Stimulated activated naive CD8-positive, alpha-beta T cell treated with anti-CD3 and anti-CD28 coated beads, Interleukin-15, Interleukin-2, amounts not matched to agents 100 ng/mL and 50 ng/mL, for 24 hours (primary cell): ENCODE data around the gene PODXL.

Experiments
- H3K27ac Mint-ChIP-seq: one replicate; pipeline ENCODE4 v1.8.0; 2021; ENCODE audit warnings: mild to moderate bottlenecking, mixed read lengths
- H3K27me3 Mint-ChIP-seq: one replicate; pipeline ENCODE4 v1.8.0; 2021; ENCODE audit warnings: mixed read lengths
- H3K36me3 Mint-ChIP-seq: one replicate; pipeline ENCODE4 v1.8.0; 2021; ENCODE audit warnings: low read depth, mixed read lengths
- H3K4me1 Mint-ChIP-seq: one replicate; pipeline ENCODE4 v1.8.0; 2021; ENCODE audit warnings: low read depth, mixed read lengths
- H3K4me3 Mint-ChIP-seq: one replicate; pipeline ENCODE4 v1.8.0; 2021; ENCODE audit warnings: mild to moderate bottlenecking, mixed read lengths
- H3K9me3 Mint-ChIP-seq: one replicate; pipeline ENCODE4 v1.8.0; 2021; ENCODE audit warnings: mixed read lengths

Gene PODXL

DNA sequence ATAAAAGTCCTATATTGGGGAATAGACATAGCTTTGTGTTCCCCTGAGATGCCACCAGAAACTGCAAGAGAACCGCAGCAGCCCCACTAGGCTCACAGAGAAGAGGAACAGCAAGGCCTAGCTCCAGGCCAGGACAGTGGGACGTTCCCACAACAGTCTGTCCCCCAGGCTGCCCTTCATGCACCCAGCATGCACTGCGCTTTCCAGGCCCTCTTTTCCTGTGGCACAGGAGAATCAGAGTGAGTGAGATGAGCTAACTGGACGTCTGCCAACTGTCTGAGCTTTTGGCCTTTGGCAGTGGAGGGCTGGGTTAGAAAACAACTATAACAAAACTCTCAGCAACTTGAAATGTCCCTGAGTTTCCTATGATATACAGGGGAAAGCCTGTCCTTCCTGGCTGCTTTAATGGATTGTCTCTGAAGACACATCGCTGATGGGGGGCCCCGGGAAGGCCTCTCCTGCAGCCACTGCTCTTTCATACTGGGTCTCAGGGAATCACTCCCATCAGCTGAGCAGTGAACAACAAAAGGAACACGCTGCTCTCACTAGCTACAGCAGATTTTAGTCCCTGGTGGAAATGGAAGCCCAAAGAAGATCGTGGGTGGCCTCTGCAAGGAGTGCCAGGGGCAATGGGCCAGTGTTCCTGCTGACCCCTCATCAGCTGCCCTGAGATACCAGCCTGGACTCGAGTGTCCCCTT is 53.5 kb downstream of the PODXL start:
- Mint-ChIP-seq H3K27me3 (peaks cover 2% of the 10 kb centered on the region), H3K27ac (no peak overlapping the region)

DNA sequence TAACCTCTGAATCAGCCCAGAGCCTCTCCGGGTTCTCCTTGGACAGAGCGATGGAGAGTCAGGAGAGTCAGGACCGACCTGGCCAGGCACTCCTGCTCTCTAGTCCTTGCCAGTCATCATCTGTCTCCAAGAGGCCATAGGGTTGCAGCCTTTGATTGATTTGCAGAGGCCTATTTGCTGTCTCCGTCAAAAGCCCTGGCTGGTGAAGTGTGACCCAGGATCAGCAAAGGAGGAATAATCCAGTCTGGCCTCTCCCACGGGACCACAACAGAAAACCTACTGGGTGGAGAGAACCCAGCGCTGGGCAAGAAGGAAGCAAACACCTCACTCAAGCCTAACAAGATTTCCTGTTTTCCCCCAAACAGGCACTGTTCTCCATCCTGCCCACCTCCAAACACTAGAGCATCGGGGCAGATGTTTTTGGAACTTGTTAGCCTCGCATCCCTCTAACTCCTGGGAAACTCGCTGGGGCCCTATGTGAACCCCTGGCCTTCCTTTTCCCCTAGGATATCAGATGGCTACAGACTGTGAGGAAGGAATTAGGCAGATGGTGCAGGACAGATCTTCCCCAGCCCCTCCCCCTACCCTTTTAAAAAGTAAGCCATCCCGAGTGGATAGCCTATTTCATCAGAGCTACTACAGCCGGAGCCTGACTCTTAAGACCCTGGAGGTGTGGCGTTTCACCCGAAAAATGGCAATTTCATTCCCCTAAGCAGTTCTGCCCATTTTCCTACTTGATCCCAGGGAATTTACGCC is 54.3 kb downstream of the PODXL start:
- Mint-ChIP-seq H3K9me3 (no peaks in the 10 kb centered on the region), H3K4me3 (no peak overlapping the region), H3K4me1 (peaks cover 30% of the 10 kb centered on the region), H3K36me3 (peaks cover 3% of the 10 kb centered on the region), H3K27ac (no peak overlapping the region), H3K27me3 (no peaks in the 10 kb centered on the region)

More for the DNA sequence above, 53.5 kb downstream of the PODXL start:
- Mint-ChIP-seq H3K9me3 (no peaks in the 10 kb centered on the region), H3K36me3 (no peaks in the 10 kb centered on the region), H3K4me3 (no peak overlapping the region), H3K4me1 (peaks cover 35% of the 10 kb centered on the region)

DNA sequence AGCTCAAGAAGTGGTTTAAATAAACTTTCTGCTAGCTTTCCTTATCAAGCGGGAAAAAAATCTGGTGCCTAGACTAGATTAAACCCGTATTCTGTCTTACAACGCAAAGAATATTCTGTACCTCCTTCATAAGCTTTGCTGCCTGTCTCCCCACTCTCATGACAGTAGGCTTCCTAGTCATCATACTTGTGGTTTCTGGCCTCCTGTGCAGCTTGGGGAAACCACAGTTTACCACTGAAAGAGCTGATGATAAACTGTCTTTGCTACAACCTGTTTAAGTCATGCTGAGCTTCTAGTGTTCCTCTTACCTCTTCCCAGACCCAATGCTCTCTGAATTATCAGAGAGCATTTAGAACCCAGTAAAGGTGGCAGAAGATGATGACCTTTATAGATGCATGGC is 55.0 kb downstream of the PODXL start:
- Mint-ChIP-seq H3K4me1 (peaks cover 30% of the 10 kb centered on the region), H3K9me3 (no peaks in the 10 kb centered on the region), H3K27ac (no peak overlapping the region), H3K36me3 (peaks cover 9% of the 10 kb centered on the region), H3K27me3 (no peaks in the 10 kb centered on the region), H3K4me3 (no peak overlapping the region)

DNA sequence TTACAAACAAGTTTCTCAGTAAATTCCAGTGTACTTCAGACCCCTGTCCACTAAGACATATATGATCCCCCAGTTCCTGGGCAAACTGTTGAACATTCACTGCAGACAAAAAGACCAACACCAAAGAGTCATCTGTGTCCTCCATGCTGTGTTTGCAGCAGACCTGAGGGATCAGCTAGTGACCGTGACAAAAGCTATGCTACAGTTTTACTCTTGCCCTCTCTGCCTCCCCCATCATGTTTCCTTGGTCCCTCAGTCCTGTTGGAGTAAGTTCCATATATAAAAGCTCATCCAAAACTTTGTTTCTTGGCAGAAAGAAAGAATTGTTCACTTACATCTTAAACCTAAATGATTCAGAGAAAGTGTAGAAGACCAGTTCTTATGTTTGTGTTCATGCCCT is 56.1 kb downstream of the PODXL start:
- H3K27ac Mint-ChIP-seq = no peak overlapping the region
- no peaks in the 10 kb centered on the region for H3K9me3 Mint-ChIP-seq
- peaks cover 12% of the 10 kb centered on the region for H3K36me3 Mint-ChIP-seq
- peaks cover 30% of the 10 kb centered on the region for H3K4me1 Mint-ChIP-seq
- H3K27me3 Mint-ChIP-seq = no peaks in the 10 kb centered on the region
- no peak overlapping the region for H3K4me3 Mint-ChIP-seq

DNA sequence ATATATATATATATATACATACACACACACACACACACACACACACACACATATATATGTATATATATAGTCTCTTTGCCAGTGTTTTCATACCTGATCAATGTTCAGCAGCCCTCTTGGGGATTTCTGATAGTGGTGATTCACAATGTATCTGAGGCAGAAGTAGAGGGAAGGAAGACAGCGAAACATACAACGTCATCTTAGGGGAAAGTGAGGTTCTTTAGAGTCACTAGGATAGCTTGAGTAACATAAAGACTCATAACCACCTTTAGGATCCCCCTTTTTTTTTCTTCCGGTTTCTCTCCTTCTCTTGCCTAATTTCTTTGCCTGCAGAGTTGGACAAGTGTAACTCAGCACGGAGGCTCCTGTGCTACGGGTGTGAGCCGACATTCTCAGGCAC is 56.6 kb downstream of the PODXL start:
- Mint-ChIP-seq H3K4me1 (peaks cover 28% of the 10 kb centered on the region), H3K9me3 (no peaks in the 10 kb centered on the region), H3K4me3 (no peak overlapping the region), H3K27ac (no peak overlapping the region), H3K36me3 (peaks cover 12% of the 10 kb centered on the region), H3K27me3 (no peaks in the 10 kb centered on the region)

DNA sequence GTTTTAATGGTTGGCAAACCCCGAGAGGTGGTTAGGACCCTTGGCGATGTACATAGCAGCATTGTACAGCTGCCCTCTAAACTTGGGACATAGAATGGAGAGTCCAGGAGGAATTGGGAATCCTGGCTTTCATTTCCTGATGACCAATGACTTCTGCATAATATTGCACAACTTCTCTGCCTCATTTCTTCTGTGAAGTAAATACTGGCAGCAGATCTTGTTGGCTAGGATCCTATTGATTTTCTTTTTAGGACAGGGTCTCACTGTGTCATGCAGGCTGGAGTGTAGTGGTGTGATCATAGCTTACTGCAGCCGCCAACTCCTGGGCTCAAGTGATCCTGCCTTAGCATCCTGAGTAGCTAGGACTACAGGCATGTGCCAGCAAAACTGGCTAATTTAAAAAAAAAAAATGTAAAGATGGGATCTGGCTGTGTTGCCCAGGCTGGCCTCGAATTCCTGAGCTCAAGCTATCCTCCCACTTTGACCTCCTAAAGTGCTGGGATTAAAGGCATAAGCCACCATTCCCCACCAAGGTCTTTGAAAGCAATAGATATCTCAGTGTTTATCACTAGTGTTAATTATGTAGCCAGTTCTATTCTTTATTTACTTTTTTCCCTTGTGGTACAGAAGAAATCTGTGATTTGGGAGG is 58.1 kb downstream of the PODXL start:
- H3K4me3 Mint-ChIP-seq = no peak overlapping the region
- H3K27me3 Mint-ChIP-seq = no peaks in the 10 kb centered on the region
- peaks cover 12% of the 10 kb centered on the region for H3K36me3 Mint-ChIP-seq
- no peaks in the 10 kb centered on the region for H3K9me3 Mint-ChIP-seq
- H3K4me1 Mint-ChIP-seq = peaks cover 24% of the 10 kb centered on the region
- H3K27ac Mint-ChIP-seq = no peak overlapping the region

DNA sequence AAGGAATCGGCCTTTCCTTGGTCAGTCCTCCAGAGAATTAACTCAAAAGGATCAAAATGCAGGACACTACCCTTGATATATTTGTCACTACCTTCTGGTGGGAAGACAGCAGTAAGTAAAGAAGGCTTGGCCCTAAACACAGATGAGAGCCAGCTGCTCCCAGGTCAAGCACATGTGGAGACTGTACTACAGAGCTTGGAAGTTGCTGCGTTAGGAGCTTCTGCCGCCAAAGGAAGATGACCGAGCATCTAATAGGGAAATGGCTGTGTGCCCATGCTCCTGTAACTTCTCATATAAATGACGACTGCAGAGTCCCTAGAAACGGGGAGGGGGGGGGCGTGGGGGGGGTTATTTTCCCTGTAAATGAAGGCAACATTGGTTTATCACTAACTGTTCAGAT is 59.0 kb downstream of the PODXL start:
- H3K27me3 Mint-ChIP-seq = no peaks in the 10 kb centered on the region
- H3K4me1 Mint-ChIP-seq = peaks cover 21% of the 10 kb centered on the region
- no peak overlapping the region for H3K27ac Mint-ChIP-seq
- peaks cover 12% of the 10 kb centered on the region for H3K36me3 Mint-ChIP-seq
- H3K4me3 Mint-ChIP-seq = no peak overlapping the region
- no peaks in the 10 kb centered on the region for H3K9me3 Mint-ChIP-seq

DNA sequence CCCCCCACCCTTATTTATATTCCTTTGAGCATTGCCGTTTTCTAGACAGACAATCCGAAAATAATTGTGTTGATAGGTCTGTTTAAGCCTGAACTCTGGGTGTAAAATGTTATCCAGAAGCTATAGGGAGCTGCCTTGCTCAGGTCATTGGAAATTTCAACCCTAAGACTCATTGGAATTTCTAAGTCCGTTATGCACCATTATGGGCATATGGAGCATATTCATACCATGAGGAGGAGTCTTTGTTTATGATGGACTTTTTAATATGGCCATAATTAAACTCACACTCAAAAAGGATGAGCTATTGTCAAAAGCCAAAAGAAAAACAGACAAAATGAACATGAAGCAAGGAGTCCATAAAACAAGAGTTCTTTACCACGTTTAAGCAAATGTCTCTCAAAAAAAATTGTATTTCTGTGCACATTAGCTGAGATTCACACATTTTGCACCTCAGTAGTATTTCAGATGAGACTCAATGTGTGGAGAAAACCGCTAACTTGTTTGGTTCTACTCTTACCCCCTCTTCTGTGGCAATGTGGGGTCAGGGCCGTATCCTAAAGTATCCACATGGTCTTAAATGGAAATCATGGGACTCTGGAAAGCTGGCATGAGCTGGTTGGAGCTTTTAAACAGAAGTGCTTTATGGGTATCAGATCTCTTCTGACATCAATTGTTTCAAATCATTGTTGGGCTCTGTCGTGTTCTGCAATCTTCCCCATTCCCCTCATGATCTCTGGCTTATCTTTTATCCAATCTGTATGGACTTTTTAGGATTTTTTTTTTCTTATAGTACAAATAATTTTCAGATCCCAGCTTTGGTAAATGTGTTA is 60.5 kb downstream of the PODXL start:
- Mint-ChIP-seq H3K4me1 (peaks cover 7% of the 10 kb centered on the region), H3K27me3 (no peaks in the 10 kb centered on the region), H3K9me3 (no peaks in the 10 kb centered on the region), H3K27ac (no peak overlapping the region), H3K4me3 (no peak overlapping the region), H3K36me3 (peaks cover 12% of the 10 kb centered on the region)

DNA sequence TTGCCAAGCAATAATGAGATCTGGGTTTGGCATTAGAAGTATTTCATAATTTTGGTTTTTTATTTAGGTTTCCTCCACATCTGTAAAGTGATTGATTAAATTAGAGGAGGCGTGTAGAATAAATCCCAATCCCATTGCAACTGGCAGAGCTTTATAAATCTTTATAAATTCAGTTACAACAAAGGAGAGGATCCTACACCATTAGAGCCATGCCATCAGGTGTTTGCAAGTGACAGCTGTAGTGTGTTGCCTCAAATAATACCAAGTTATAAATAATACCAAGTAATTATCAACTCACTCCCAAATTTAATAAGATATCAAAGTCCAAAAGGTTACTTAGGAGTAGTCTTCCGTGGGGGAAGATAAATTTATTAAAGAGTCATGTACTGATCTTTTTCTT is 62.2 kb downstream of the PODXL start:
- Mint-ChIP-seq H3K27me3 (no peaks in the 10 kb centered on the region), H3K4me3 (no peak overlapping the region), H3K4me1 (no peaks in the 10 kb centered on the region), H3K9me3 (no peaks in the 10 kb centered on the region), H3K27ac (no peak overlapping the region), H3K36me3 (peaks cover 20% of the 10 kb centered on the region)

DNA sequence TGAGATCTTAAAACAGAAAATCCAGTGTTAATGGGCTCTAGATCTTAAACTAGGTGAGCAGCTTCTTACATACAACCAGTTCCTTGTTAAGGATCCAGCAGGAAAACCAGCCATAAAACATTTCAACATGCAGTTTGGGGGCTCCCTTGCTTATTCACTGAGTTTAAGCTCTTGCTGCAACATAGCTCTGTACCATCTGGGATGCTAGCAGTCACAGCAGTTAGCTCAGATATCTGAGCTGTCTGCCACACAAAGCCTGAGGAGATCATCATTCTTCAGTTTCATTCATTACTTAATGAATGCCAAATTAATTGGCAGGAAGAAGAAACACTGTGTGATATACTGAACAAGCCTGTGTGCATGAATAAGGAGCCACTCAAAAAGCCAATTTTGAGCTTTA is 62.8 kb downstream of the PODXL start:
- Mint-ChIP-seq H3K27ac (no peak overlapping the region), H3K4me3 (no peak overlapping the region), H3K27me3 (no peaks in the 10 kb centered on the region), H3K9me3 (no peaks in the 10 kb centered on the region), H3K36me3 (peaks cover 20% of the 10 kb centered on the region), H3K4me1 (no peaks in the 10 kb centered on the region)

DNA sequence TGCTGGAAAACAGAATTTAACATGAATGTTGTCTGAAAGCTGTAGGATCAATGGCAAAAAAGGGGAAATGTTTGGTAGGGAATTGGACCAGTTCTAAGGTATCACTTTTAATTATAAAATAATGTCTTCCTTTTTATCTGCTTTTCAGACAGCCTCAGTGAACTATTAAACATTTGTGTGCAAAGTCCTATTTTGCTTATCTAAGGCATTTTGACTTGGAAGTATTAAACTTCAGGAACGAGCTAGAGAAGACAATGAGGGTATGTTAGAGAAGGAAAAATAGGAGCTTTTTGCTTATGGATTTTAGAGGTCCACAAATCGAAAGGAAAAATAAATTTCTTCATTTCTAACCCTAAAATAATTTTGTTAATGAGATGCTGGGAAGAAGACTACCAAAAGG is 63.3 kb downstream of the PODXL start:
- no peaks in the 10 kb centered on the region for H3K4me1 Mint-ChIP-seq
- no peak overlapping the region for H3K27ac Mint-ChIP-seq
- peaks cover 21% of the 10 kb centered on the region for H3K36me3 Mint-ChIP-seq
- H3K9me3 Mint-ChIP-seq = no peaks in the 10 kb centered on the region
- no peaks in the 10 kb centered on the region for H3K27me3 Mint-ChIP-seq
- no peak overlapping the region for H3K4me3 Mint-ChIP-seq

DNA sequence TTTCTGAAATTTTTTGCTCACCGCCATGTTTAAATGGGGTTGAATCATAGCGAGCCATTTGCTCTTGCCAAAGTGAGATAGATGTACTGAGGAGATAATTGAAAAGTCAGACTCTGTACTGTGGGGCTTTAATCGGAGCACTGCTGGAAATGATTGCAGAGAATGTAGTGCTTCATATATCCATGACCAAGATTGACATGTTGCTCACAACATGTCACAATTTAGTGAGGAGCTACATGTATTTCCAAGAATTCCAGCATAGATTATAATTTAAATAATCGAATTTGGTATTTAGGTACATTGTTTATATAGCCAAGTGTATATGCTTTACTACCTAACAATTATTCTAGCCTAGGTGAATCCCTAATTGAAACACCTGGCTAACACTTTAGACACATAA is 66.5 kb downstream of the PODXL start:
- H3K36me3 Mint-ChIP-seq = peaks cover 27% of the 10 kb centered on the region
- H3K27ac Mint-ChIP-seq = no peak overlapping the region
- no peaks in the 10 kb centered on the region for H3K27me3 Mint-ChIP-seq
- no peak overlapping the region for H3K4me3 Mint-ChIP-seq
- no peaks in the 10 kb centered on the region for H3K9me3 Mint-ChIP-seq
- no peaks in the 10 kb centered on the region for H3K4me1 Mint-ChIP-seq

DNA sequence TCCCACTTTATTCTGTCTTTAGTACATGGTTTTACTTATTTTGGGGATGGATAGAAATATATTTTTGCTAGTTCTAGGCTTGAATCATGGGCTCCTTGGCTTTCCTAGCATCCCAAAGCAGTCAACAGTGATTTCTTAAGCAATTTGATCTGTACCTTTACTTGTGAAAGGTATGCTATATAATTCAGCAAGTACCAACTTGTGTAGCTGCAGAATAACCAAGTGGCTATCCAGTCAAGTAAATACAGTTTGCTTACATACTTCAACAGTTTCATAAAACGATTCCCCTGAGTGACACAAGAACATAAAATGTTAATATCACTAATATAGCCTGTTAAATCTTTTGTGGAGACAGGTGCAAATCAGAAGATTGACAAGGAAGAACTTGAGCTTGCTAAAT is 67.2 kb downstream of the PODXL start:
- H3K27ac Mint-ChIP-seq = no peak overlapping the region

DNA sequence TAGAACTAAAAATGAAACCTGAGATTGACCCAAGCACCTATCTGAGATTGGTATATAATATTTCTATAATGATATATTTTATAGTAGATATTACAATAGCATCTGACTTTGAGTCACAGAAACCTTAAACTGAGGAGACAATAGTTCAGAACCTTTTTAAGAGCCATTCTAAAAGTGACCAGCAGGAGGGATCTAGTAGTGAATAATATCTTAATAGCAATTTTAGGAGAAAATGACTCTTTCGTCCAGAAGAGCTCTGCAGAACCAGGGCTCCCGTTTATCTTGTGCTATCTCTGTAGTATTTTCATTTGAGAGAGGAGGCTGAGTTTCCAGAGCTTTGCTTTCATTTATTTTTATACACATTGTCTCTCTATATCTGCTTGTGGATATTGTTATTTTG is 68.1 kb downstream of the PODXL start:
- Mint-ChIP-seq H3K4me3 (no peak overlapping the region), H3K4me1 (no peaks in the 10 kb centered on the region), H3K27me3 (no peaks in the 10 kb centered on the region), H3K36me3 (peaks cover 31% of the 10 kb centered on the region), H3K9me3 (no peaks in the 10 kb centered on the region), H3K27ac (no peak overlapping the region)

More for the DNA sequence above, 67.2 kb downstream of the PODXL start:
- Mint-ChIP-seq H3K27me3 (no peaks in the 10 kb centered on the region), H3K9me3 (no peaks in the 10 kb centered on the region), H3K4me3 (no peak overlapping the region), H3K36me3 (peaks cover 28% of the 10 kb centered on the region), H3K4me1 (no peaks in the 10 kb centered on the region)

DNA sequence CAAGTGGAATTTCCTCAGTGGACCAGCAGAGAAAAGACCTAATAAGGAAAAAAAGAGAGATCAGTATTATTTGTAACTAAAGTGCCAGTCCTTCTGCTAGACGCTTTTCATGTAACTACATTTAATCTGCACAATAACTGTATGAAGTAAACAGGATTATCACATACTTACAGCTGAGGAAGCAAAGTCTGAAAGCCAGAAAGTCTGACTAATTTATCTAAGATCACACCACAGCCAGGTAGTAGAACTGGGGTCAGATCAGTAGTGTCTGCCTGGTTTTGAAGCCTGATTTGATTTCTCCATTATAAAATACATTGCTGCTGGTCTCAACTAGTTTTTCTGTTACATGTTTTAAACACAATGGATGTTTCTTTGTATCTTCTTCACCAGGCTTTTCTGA is 69.2 kb downstream of the PODXL start:
- peaks cover 34% of the 10 kb centered on the region for H3K36me3 Mint-ChIP-seq
- no peaks in the 10 kb centered on the region for H3K4me1 Mint-ChIP-seq
- H3K4me3 Mint-ChIP-seq = no peak overlapping the region
- H3K27ac Mint-ChIP-seq = no peak overlapping the region
- H3K9me3 Mint-ChIP-seq = no peaks in the 10 kb centered on the region
- no peaks in the 10 kb centered on the region for H3K27me3 Mint-ChIP-seq
